CD14-positive monocyte (primary cell): ENCODE measurements around the gene KNG1. TPM values are rescaled to one million over a fixed set of nuclear protein-coding genes. Genes with fewer than 3 reads are reported as not detected.

ENCODE experiments used
- DNase-seq, 3 donors: peaks; one replicate each; pipeline ENCODE4 v3.0.0-alpha.2; 2011 to 2022
- H2AFZ ChIP-seq: 2 replicates; pipeline ENCODE4 v1.6.0; 2012; ENCODE audit warnings: mild to moderate bottlenecking, low read depth, low read length, inconsistent platforms; ENCODE audit not compliant: insufficient read depth, poor library complexity, severe bottlenecking
- H3K27ac ChIP-seq, 2 donors: 1 replicate in 1 of 2; 2 replicates in 1 of 2; pipeline ENCODE4 v1.5.1; 2012 to 2013; ENCODE audit warnings: low read length in 2 of 2, control low read depth in 1 of 2, inconsistent platforms in 1 of 2, low read depth in 1 of 2, mild to moderate bottlenecking in 1 of 2
- H3K27me3 ChIP-seq, 2 donors: one replicate each; pipeline versions ENCODE4 v1.6.0 to v1.6.1; 2011 to 2013; ENCODE audit warnings: low read length in 2 of 2; ENCODE audit not compliant: control insufficient read depth in 2 of 2, insufficient read depth in 2 of 2
- H3K36me3 ChIP-seq, 2 donors: replicated peaks in 1 of 2; 1 replicate in 1 of 2; 2 replicates in 1 of 2; pipeline versions ENCODE4 v1.5.1 to v1.6.1; 2012 to 2013; ENCODE audit warnings: low read length in 2 of 2, control low read depth in 1 of 2, inconsistent platforms in 1 of 2, mild to moderate bottlenecking in 1 of 2; ENCODE audit not compliant: insufficient read depth in 2 of 2, control insufficient read depth in 1 of 2
- H3K4me1 ChIP-seq, 2 donors: 1 replicate in 1 of 2; 2 replicates in 1 of 2; pipeline versions ENCODE4 v1.5.1 to v1.6.1; 2012 to 2013; ENCODE audit warnings: low read length in 2 of 2, control low read depth in 1 of 2, inconsistent platforms in 1 of 2, mild to moderate bottlenecking in 1 of 2, moderate library complexity in 1 of 2; ENCODE audit not compliant: insufficient read depth in 2 of 2, control insufficient read depth in 1 of 2
- H3K4me2 ChIP-seq: replicated peaks from 2 replicates; pipeline ENCODE3; 2012; ENCODE audit warnings: low read length, moderate library complexity, mild to moderate bottlenecking; ENCODE audit not compliant: poor library complexity, severe bottlenecking; ENCODE audit errors: extremely low read depth
- H3K4me3 ChIP-seq, 3 experiments: fragments of 200-600 bp in 1 of 3; sonication (generic) in 1 of 3; replicated peaks in 1 of 3; 1 replicate in 2 of 3; 2 replicates in 1 of 3; pipeline ENCODE4 v1.5.1; 2011 to 2013; ENCODE audit warnings: low read length in 3 of 3, mild to moderate bottlenecking in 3 of 3, control low read depth in 2 of 3, low read depth in 2 of 3, inconsistent platforms in 1 of 3, moderate library complexity in 1 of 3
- H3K79me2 ChIP-seq: 2 replicates; pipeline ENCODE4 v1.6.0; 2012; ENCODE audit warnings: mild to moderate bottlenecking, control low read depth, inconsistent platforms, low read length, moderate library complexity; ENCODE audit not compliant: insufficient read depth
- H3K9ac ChIP-seq: 2 replicates; pipeline ENCODE4 v1.6.0; 2017; ENCODE audit warnings: low read length, mild to moderate bottlenecking; ENCODE audit not compliant: insufficient read depth, poor library complexity, severe bottlenecking
- H3K9me3 ChIP-seq, 2 donors: replicated peaks in 1 of 2; 1 replicate in 1 of 2; 2 replicates in 1 of 2; pipeline versions ENCODE4 v1.5.1 to v1.6.1; 2012 to 2013; ENCODE audit warnings: low read length in 2 of 2, control low read depth in 1 of 2; ENCODE audit not compliant: control insufficient read depth in 1 of 2, insufficient read depth in 1 of 2
- H4K20me1 ChIP-seq: 2 replicates; pipeline ENCODE4 v1.6.0; 2012; ENCODE audit warnings: mild to moderate bottlenecking, low read length, control low read depth, moderate library complexity; ENCODE audit not compliant: insufficient read depth
- H3K27ac Mint-ChIP-seq, 7 donors: one replicate each; pipeline ENCODE4 v1.8.0; 2020; ENCODE audit warnings: mild to moderate bottlenecking in 7 of 7, mixed read lengths in 7 of 7, moderate library complexity in 6 of 7, inconsistent platforms in 2 of 7
- H3K27me3 Mint-ChIP-seq, 3 donors: one replicate each; pipeline ENCODE4 v1.8.0; 2021 to 2022; ENCODE audit warnings: low read depth in 3 of 3, mild to moderate bottlenecking in 3 of 3, mixed read lengths in 3 of 3, moderate library complexity in 3 of 3, inconsistent platforms in 1 of 3
- H3K36me3 Mint-ChIP-seq, 2 donors: one replicate each; pipeline ENCODE4 v1.8.0; 2020; ENCODE audit warnings: mixed read lengths in 2 of 2, inconsistent platforms in 1 of 2, mild to moderate bottlenecking in 1 of 2
- H3K4me1 Mint-ChIP-seq: one replicate; pipeline ENCODE4 v1.8.0; 2020; ENCODE audit warnings: mild to moderate bottlenecking, mixed read lengths
- H3K4me3 Mint-ChIP-seq, 2 donors: one replicate each; pipeline ENCODE4 v1.8.0; 2020; ENCODE audit warnings: mild to moderate bottlenecking in 2 of 2, mixed read lengths in 2 of 2, moderate library complexity in 1 of 2
- H3K9me3 Mint-ChIP-seq, 7 donors: one replicate each; pipeline ENCODE4 v1.8.0; 2020 to 2022; ENCODE audit warnings: mixed read lengths in 7 of 7, mild to moderate bottlenecking in 6 of 7, moderate library complexity in 6 of 7, inconsistent platforms in 2 of 7
- CTCF ChIP-seq: fragments of 200-600 bp; IDR thresholded peaks from one replicate; pipeline ENCODE4 v1.8.0; 2022; ENCODE audit warnings: antibody characterized with exemption, mild to moderate bottlenecking
- WGBS: methylation state at CpG from one replicate; pipeline ENCODE4 v1.1.5; 2013; ENCODE audit warnings: missing lambda C conversion rate; ENCODE audit not compliant: insufficient coverage; 5-methylcytosine and 5-hydroxymethylcytosine counted together
- intact Hi-C, 2 donors: fragments of 100-400 bp; cut with micrococcal nuclease; formaldehyde crosslinking; loops; one replicate each; pipeline versions ENCODE4 v1.15.0 to v1.15.1; 2023
- polyA plus RNA-seq, 3 donors: library from polyadenylated mRNA; depleted of rRNA in 1 of 3; unstranded in 2 of 3; stranded (reverse) in 1 of 3; fragments of 300-500 nt in 2 of 3; fragments of >200 nt in 1 of 3; fragmentation: Illumina TruSeq in 2 of 3; gene quantifications; 1 replicate in 2 of 3; 2 replicates in 1 of 3; pipeline ENCODE4 v1.2.3, GENCODE V29; 2012 to 2021

Gene KNG1
- polyA plus RNA-seq, 3 donors, result not detected

- no peak overlapping the region for H3K4me3 ChIP-seq
- H3K9ac ChIP-seq, result no peak overlapping the region
- no peaks in the 10 kb centered on the region for H4K20me1 ChIP-seq
- no peak overlapping the region for H3K27ac ChIP-seq
- no peaks in the 10 kb centered on the region for H3K4me1 Mint-ChIP-seq
- H3K4me2 ChIP-seq, result no peak overlapping the region
- H3K36me3 ChIP-seq, result no peaks in the 10 kb centered on the region
- H2AFZ ChIP-seq, result no peak overlapping the region
- 70% methylated on average over 3 of the region's 7 CpGs for WGBS
- H3K79me2 ChIP-seq, result no peaks in the 10 kb centered on the region
- H3K27me3 ChIP-seq, result no peaks in the 10 kb centered on the region
- H3K36me3 Mint-ChIP-seq, result no peaks in the 10 kb centered on the region
- intact Hi-C loops, result no loop called here
- H3K27me3 Mint-ChIP-seq, result peaks cover 2 to 10% (median 5%) of the 10 kb centered on the region in 3 donors
- peaks cover 0 to 2% (median 0%) of the 10 kb centered on the region in 7 donors for H3K9me3 Mint-ChIP-seq
- no peak for DNase-seq
- H3K4me3 Mint-ChIP-seq, result no peak overlapping the region
- H3K4me1 ChIP-seq, result no peaks in the 10 kb centered on the region
- H3K27ac Mint-ChIP-seq, result no peak overlapping the region
- TF ChIP-seq CTCF, result no peak
- H3K9me3 ChIP-seq, result no peaks in the 10 kb centered on the region
Measured at GRCh38 chr3:186722457-186722856, 5.3 kb downstream of the KNG1 start.

GRCh38 chr3:186724911-186725310 lies 7.8 kb downstream of the KNG1 start:
- Mint-ChIP-seq H3K36me3 (no peaks in the 10 kb centered on the region), H3K27me3 (peaks cover 2 to 6% (median 6%) of the 10 kb centered on the region in 3 donors), H3K4me3 (no peak overlapping the region), H3K9me3 (no peaks in the 10 kb centered on the region), H3K27ac (no peak overlapping the region), H3K4me1 (no peaks in the 10 kb centered on the region)
- Histone ChIP-seq H2AFZ (no peak overlapping the region), H3K36me3 (no peaks in the 10 kb centered on the region), H3K79me2 (no peaks in the 10 kb centered on the region), H3K4me3 (no peak overlapping the region), H3K9me3 (no peaks in the 10 kb centered on the region), H3K4me2 (no peak overlapping the region), H3K4me1 (no peaks in the 10 kb centered on the region), H3K27ac (no peak overlapping the region), H3K9ac (no peak overlapping the region), H3K27me3 (no peaks in the 10 kb centered on the region), H4K20me1 (no peaks in the 10 kb centered on the region)
- intact Hi-C loops, result no loop called here
- TF ChIP-seq CTCF, result no peak
- no peak for DNase-seq
- WGBS, result 100% methylated on average over 4 of the region's 12 CpGs
